Neural cell (in vitro differentiated cells): ENCODE results near the gene IKZF4. TPM values are rescaled to one million over a fixed set of nuclear protein-coding genes. Genes with fewer than 3 reads are reported as not detected.

Source experiments
- H2AFZ ChIP-seq: fragments of 200-600, 300-800 bp; sonication (generic), shearing (Covaris generic); 2 replicates; pipeline ENCODE4 v1.6.0; 2014; ENCODE audit warnings: low read depth, mild to moderate bottlenecking, antibody characterized with exemption, low read length, moderate library complexity
- H3F3A ChIP-seq: fragments of 200-600 bp; shearing (Covaris generic); 2 replicates; pipeline ENCODE4 v1.6.1; 2016; ENCODE audit warnings: mild to moderate bottlenecking, moderate library complexity, mixed read lengths, antibody characterized with exemption, low read length; ENCODE audit not compliant: insufficient read depth, poor library complexity, severe bottlenecking
- H3K27ac ChIP-seq: fragments of 200-600, 300-800 bp; sonication (generic), shearing (Covaris generic); 2 replicates; pipeline ENCODE4 v1.5.1; 2014; ENCODE audit warnings: mild to moderate bottlenecking, low read length, moderate library complexity
- H3K27me3 ChIP-seq: fragments of 300-800, 200-600 bp; sonication (generic), shearing (Covaris generic); 2 replicates; pipeline ENCODE4 v1.6.0; 2014; ENCODE audit warnings: mild to moderate bottlenecking, low read depth, low read length, moderate library complexity; ENCODE audit not compliant: insufficient read depth
- H3K36me3 ChIP-seq: fragments of 300-800, 200-600 bp; sonication (generic), shearing (Covaris generic); 2 replicates; pipeline ENCODE4 v1.5.1; 2014; ENCODE audit warnings: mild to moderate bottlenecking, antibody characterized with exemption, low read length, moderate library complexity; ENCODE audit not compliant: insufficient read depth
- H3K4me2 ChIP-seq: fragments of 300-800, 200-600 bp; sonication (generic), shearing (Covaris generic); 2 replicates; pipeline ENCODE4 v1.6.0; 2014; ENCODE audit warnings: mild to moderate bottlenecking, low read length
- H3K4me3 ChIP-seq: fragments of 300-800, 200-600 bp; sonication (generic), shearing (Covaris generic); 2 replicates; pipeline ENCODE4 v1.5.1; 2014; ENCODE audit warnings: mild to moderate bottlenecking, low read length, moderate library complexity
- H3K79me2 ChIP-seq: fragments of 200-600 bp; shearing (Covaris generic); replicated peaks from 2 replicates; pipeline ENCODE4 v1.6.0; 2014; ENCODE audit warnings: mild to moderate bottlenecking, low read length, moderate library complexity; ENCODE audit not compliant: insufficient read depth
- H3K9ac ChIP-seq: fragments of 300-800, 200-600 bp; sonication (generic), shearing (Covaris generic); 2 replicates; pipeline ENCODE4 v1.6.1; 2016; ENCODE audit warnings: mild to moderate bottlenecking, low read length, mixed read lengths
- H3K9me2 ChIP-seq: fragments of 200-600 bp; shearing (Covaris generic); 2 replicates; pipeline ENCODE4 v1.6.1; 2016; ENCODE audit warnings: mild to moderate bottlenecking, low read length, mixed read lengths; ENCODE audit not compliant: insufficient read depth
- H3K9me3 ChIP-seq: fragments of 200-600, 300-800 bp; sonication (generic), shearing (Covaris generic); 2 replicates; pipeline ENCODE4 v1.6.1; 2016; ENCODE audit warnings: mild to moderate bottlenecking, mixed run types, low read length, moderate library complexity, mixed read lengths
- H4K20me1 ChIP-seq: fragments of 200-600 bp; shearing (Covaris generic); 2 replicates; pipeline ENCODE4 v1.6.1; 2016; ENCODE audit warnings: mild to moderate bottlenecking, mixed run types; ENCODE audit not compliant: insufficient read depth
- CTCF ChIP-seq: fragments of 450-650 bp; IDR thresholded peaks from 2 replicates; pipeline ENCODE4 v1.5.1; 2014; ENCODE audit warnings: antibody characterized with exemption, mild to moderate bottlenecking, moderate library complexity; ENCODE audit not compliant: poor library complexity, severe bottlenecking
- EP300 ChIP-seq: fragments of 450-650 bp; conservative IDR thresholded peaks from 2 replicates; pipeline ENCODE4 v1.6.1; 2014; ENCODE audit warnings: antibody characterized with exemption, mild to moderate bottlenecking, moderate library complexity; ENCODE audit not compliant: poor library complexity, severe bottlenecking
- EZH2 ChIP-seq: fragments of 200-600, 300-800 bp; shearing (Covaris generic), sonication (generic); IDR thresholded peaks from 2 replicates; pipeline ENCODE4 v1.6.1; 2014; ENCODE audit warnings: antibody characterized with exemption, low read length, borderline replicate concordance, mild to moderate bottlenecking; ENCODE audit not compliant: insufficient read depth, poor library complexity, severe bottlenecking
- MXI1 ChIP-seq: fragments of 450-650 bp; conservative IDR thresholded peaks from 2 replicates; pipeline ENCODE4 v1.6.1; 2014; ENCODE audit warnings: antibody characterized with exemption, mild to moderate bottlenecking; ENCODE audit not compliant: poor library complexity, severe bottlenecking
- POLR2AphosphoS5 ChIP-seq: IDR thresholded peaks from 2 replicates; pipeline ENCODE4 v1.6.1; 2012
- RAD21 ChIP-seq: fragments of 450-650 bp; conservative IDR thresholded peaks from 2 replicates; pipeline ENCODE4 v1.6.1; 2014; ENCODE audit warnings: antibody characterized with exemption, mild to moderate bottlenecking, moderate library complexity
- REST ChIP-seq: IDR thresholded peaks from 2 replicates; pipeline ENCODE4 v1.6.1; 2012; ENCODE audit warnings: borderline replicate concordance
- SMC3 ChIP-seq: fragments of 450-650 bp; conservative IDR thresholded peaks from 2 replicates; pipeline ENCODE4 v1.6.1; 2014; ENCODE audit warnings: antibody characterized with exemption, mild to moderate bottlenecking, moderate library complexity; ENCODE audit not compliant: poor library complexity
- TAF1 ChIP-seq: IDR thresholded peaks from 2 replicates; pipeline ENCODE4 v1.6.1; 2012; ENCODE audit warnings: low read depth
- polyA plus RNA-seq: library from polyadenylated mRNA; depleted of rRNA; stranded (reverse); fragments of >200 nt; gene quantifications from 2 replicates; pipeline ENCODE4 v1.2.3, GENCODE V29; 2014

IKZF4 gene
- polyA plus RNA-seq, 1 donor from 2014 or later: 4.8 TPM

- no peaks in the 10 kb centered on the region for H3K9me3 ChIP-seq
- H3K4me3 ChIP-seq: no peak overlapping the region
- no peak overlapping the region for H3K9ac ChIP-seq
- H4K20me1 ChIP-seq: no peaks in the 10 kb centered on the region
- no peak overlapping the region for H3K4me2 ChIP-seq
- H3F3A ChIP-seq: no peaks in the 10 kb centered on the region
- H3K9me2 ChIP-seq: no peaks in the 10 kb centered on the region
- peaks cover 11% of the 10 kb centered on the region for H3K79me2 ChIP-seq
- no peak overlapping the region for H3K27ac ChIP-seq
- H2AFZ ChIP-seq: no peak overlapping the region
- TF ChIP-seq EZH2: no peak
- TF ChIP-seq CTCF: no peak
- no peak for TF ChIP-seq REST
- TF ChIP-seq SMC3: no peak
- no peak for TF ChIP-seq TAF1
- no peak for TF ChIP-seq EP300
- TF ChIP-seq POLR2AphosphoS5: no peak
- no peaks in the 10 kb centered on the region for H3K27me3 ChIP-seq
- H3K36me3 ChIP-seq: peaks cover 11% of the 10 kb centered on the region
These were observed 8.3 kb downstream of the IKZF4 start for GRCh38 chr12:56029166-56029519.

- no peak overlapping the region for H3K9ac ChIP-seq
- no peak overlapping the region for H2AFZ ChIP-seq
- no peak overlapping the region for H3K4me3 ChIP-seq
- no peaks in the 10 kb centered on the region for H4K20me1 ChIP-seq
- TF ChIP-seq TAF1 (no peak), CTCF (peak; percentile 64), EP300 (no peak), SMC3 (peak; percentile 75), POLR2AphosphoS5 (no peak), RAD21 (peak; percentile 63), MXI1 (no peak), REST (no peak), EZH2 (no peak)
- H3K9me2 ChIP-seq: no peaks in the 10 kb centered on the region
- no peak overlapping the region for H3K27ac ChIP-seq
- H3K36me3 ChIP-seq: peaks cover 11% of the 10 kb centered on the region
- no peaks in the 10 kb centered on the region for H3K9me3 ChIP-seq
- peaks cover 4% of the 10 kb centered on the region for H3K79me2 ChIP-seq
- H3K4me2 ChIP-seq: no peak overlapping the region
- H3F3A ChIP-seq: no peaks in the 10 kb centered on the region
- H3K27me3 ChIP-seq: no peaks in the 10 kb centered on the region
These were observed 8.9 kb downstream of the IKZF4 start for GRCh38 chr12:56029666-56030293.
